GM19238 (cell line): ENCODE data around the gene MROH7.
"Not testable (repeated sequence)": the region's sequence is repeated elsewhere in the genome, so short reads cannot be mapped to it uniquely, and the experiment has no call there.

ENCODE experiments used
- DNase-seq: peaks from one replicate; pipeline ENCODE4 v3.0.0; 2011; ENCODE audit warnings: low spot score; ENCODE audit not compliant: insufficient read length

MROH7 gene

GRCh38 chr1:54609301-54609921, 32.2 kb upstream of the MROH7 start:
- no peak for DNase-seq

GRCh38 chr1:54610048-54610447, 31.5 kb upstream of the MROH7 start:
- no peak for DNase-seq

GRCh38 chr1:54610601-54611580, 30.7 kb upstream of the MROH7 start:
- no peak for DNase-seq

- no peak for DNase-seq
Observed at GRCh38 chr1:54611621-54612020, 30.0 kb upstream of the MROH7 start.

GRCh38 chr1:54614024-54614423, 27.6 kb upstream of the MROH7 start:
- no peak for DNase-seq

- no peak for DNase-seq
Observed at GRCh38 chr1:54614563-54614962, 27.0 kb upstream of the MROH7 start.

GRCh38 chr1:54615531-54616279, 25.9 kb upstream of the MROH7 start:
- no peak for DNase-seq

GRCh38 chr1:54619749-54620148, 21.8 kb upstream of the MROH7 start:
- no peak for DNase-seq

- DNase-seq: no peak
Observed at GRCh38 chr1:54623216-54624007, 18.2 kb upstream of the MROH7 start, which contains the start of gene FAM151A. TSS of gene FAM151A (minus strand) at chr1:54623525. CDS start at chr1:54623395, 130 bp downstream.

GRCh38 chr1:54624466-54625464, 16.8 kb upstream of the MROH7 start:
- DNase-seq: no peak

GRCh38 chr1:54627196-54627595, 14.4 kb upstream of the MROH7 start:
- DNase-seq: no peak

GRCh38 chr1:54635804-54636203, 5.8 kb upstream of the MROH7 start:
- DNase-seq: not testable (repeated sequence)

GRCh38 chr1:54636461-54637446, 4.8 kb upstream of the MROH7 start:
- not testable (repeated sequence) for DNase-seq

- DNase-seq: no peak
Observed at GRCh38 chr1:54640361-54640760, 1.2 kb upstream of the MROH7 start.

GRCh38 chr1:54643736-54644135, 2.1 kb downstream of the MROH7 start:
- no peak for DNase-seq

GRCh38 chr1:54645806-54646676, 4.5 kb downstream of the MROH7 start:
- no peak for DNase-seq

GRCh38 chr1:54649130-54649898, 7.7 kb downstream of the MROH7 start:
- no peak for DNase-seq
